ENCODE results near the gene ADCY5. TPM values are rescaled to one million over a fixed set of nuclear protein-coding genes. Genes with fewer than 3 reads are reported as not detected.
"Not testable (repeated sequence)": the region's sequence is repeated elsewhere in the genome, so short reads cannot be mapped to it uniquely, and the experiment has no call there.

The ADCY5 gene
- total RNA-seq, 4 donors from 2014 or later: 13.3 to 27.4 (median 21.7) TPM

- H3K4me3 ChIP-seq: no peak overlapping the region
- H3K36me3 ChIP-seq: peaks cover 0 to 13% (median 3%) of the 10 kb centered on the region in 3 donors
- WGBS, 2 donors: 59 to 72% methylated on average over 5 of the region's 5 CpGs
- no peaks in the 10 kb centered on the region for H3K27me3 ChIP-seq
- H3K4me1 ChIP-seq: peaks cover 0 to 3% (median 0%) of the 10 kb centered on the region in 4 donors
- H3K27ac ChIP-seq: no peak overlapping the region
- TF ChIP-seq POLR2A (IDR thresholded peaks at IDR 0.05): no peak
- TF ChIP-seq CTCF (IDR thresholded peaks at IDR 0.05): no peak
- no peak for TF ChIP-seq EP300 (IDR thresholded peaks at IDR 0.05)
- H3K9me3 ChIP-seq: no peaks in the 10 kb centered on the region
- no peak for DNase-seq (ENCODE audit: low spot score in 2 of 2)
Measured at GRCh38 chr3:123488645-123489347, 39.9 kb upstream of the ADCY5 start.

- 83 to 86% methylated on average over 8 of the region's 8 CpGs for WGBS, 2 donors
Measured at GRCh38 chr3:123487063-123487462, 38.2 kb upstream of the ADCY5 start.

GRCh38 chr3:123486460-123486859 is 37.6 kb upstream of the ADCY5 start:
- H3K27ac ChIP-seq: no peak overlapping the region
- H3K27me3 ChIP-seq: no peaks in the 10 kb centered on the region
- H3K4me1 ChIP-seq: peaks cover 0 to 3% (median 0%) of the 10 kb centered on the region in 4 donors
- H3K36me3 ChIP-seq: peaks cover 0 to 11% (median under 1%) of the 10 kb centered on the region in 3 donors
- H3K4me3 ChIP-seq: no peak overlapping the region
- DNase-seq (ENCODE audit: low spot score in 2 of 2): no peak
- 89 to 90% methylated on average over 7 of the region's 7 CpGs for WGBS, 2 donors
- no peak for TF ChIP-seq CTCF (IDR thresholded peaks at IDR 0.05)
- TF ChIP-seq EP300 (IDR thresholded peaks at IDR 0.05): no peak
- TF ChIP-seq POLR2A (IDR thresholded peaks at IDR 0.05): no peak
- H3K9me3 ChIP-seq: no peaks in the 10 kb centered on the region

More at GRCh38 chr3:123487063-123487462, 38.2 kb upstream of the ADCY5 start:
- H3K36me3 ChIP-seq: peaks cover 0 to 11% (median 3%) of the 10 kb centered on the region in 3 donors
- not testable (repeated sequence) for H3K4me1 ChIP-seq; H3K9me3 ChIP-seq; H3K27ac ChIP-seq; H3K4me3 ChIP-seq; H3K27me3 ChIP-seq; DNase-seq (ENCODE audit: low spot score in 2 of 2)

GRCh38 chr3:123485551-123485950 is 36.7 kb upstream of the ADCY5 start:
- TF ChIP-seq CTCF (IDR thresholded peaks at IDR 0.05) (no peak), POLR2A (IDR thresholded peaks at IDR 0.05) (no peak), EP300 (IDR thresholded peaks at IDR 0.05) (no peak)

GRCh38 chr3:123483146-123483545 is 34.3 kb upstream of the ADCY5 start:
- 78 to 83% methylated on average over 3 to 4 of the region's 6 CpGs for WGBS, 2 donors
- Histone ChIP-seq H3K36me3 (no peaks in the 10 kb centered on the region), H3K27me3 (no peaks in the 10 kb centered on the region), H3K4me3 (no peak overlapping the region), H3K9me3 (no peaks in the 10 kb centered on the region), H3K27ac (no peak overlapping the region), H3K4me1 (no peaks in the 10 kb centered on the region)
- TF ChIP-seq CTCF (IDR thresholded peaks at IDR 0.05) (no peak), EP300 (IDR thresholded peaks at IDR 0.05) (no peak), POLR2A (IDR thresholded peaks at IDR 0.05) (no peak)
- no peak for DNase-seq (ENCODE audit: low spot score in 2 of 2)

More at GRCh38 chr3:123485551-123485950, 36.7 kb upstream of the ADCY5 start:
- Histone ChIP-seq H3K4me3 (no peak overlapping the region), H3K36me3 (peaks cover 0 to 4% (median 0%) of the 10 kb centered on the region in 3 donors), H3K9me3 (no peaks in the 10 kb centered on the region), H3K4me1 (peaks cover 0 to 3% (median 0%) of the 10 kb centered on the region in 4 donors), H3K27ac (no peak overlapping the region), H3K27me3 (no peaks in the 10 kb centered on the region)
- no peak for DNase-seq (ENCODE audit: low spot score in 2 of 2)
- 88 to 95% methylated on average over 4 of the region's 4 CpGs for WGBS, 2 donors
